ENCODE measurements around the gene TNN.
"Not testable (repeated sequence)": the region's sequence is repeated elsewhere in the genome, so short reads cannot be mapped to it uniquely, and the experiment has no call there.

Gene TNN, protein sequence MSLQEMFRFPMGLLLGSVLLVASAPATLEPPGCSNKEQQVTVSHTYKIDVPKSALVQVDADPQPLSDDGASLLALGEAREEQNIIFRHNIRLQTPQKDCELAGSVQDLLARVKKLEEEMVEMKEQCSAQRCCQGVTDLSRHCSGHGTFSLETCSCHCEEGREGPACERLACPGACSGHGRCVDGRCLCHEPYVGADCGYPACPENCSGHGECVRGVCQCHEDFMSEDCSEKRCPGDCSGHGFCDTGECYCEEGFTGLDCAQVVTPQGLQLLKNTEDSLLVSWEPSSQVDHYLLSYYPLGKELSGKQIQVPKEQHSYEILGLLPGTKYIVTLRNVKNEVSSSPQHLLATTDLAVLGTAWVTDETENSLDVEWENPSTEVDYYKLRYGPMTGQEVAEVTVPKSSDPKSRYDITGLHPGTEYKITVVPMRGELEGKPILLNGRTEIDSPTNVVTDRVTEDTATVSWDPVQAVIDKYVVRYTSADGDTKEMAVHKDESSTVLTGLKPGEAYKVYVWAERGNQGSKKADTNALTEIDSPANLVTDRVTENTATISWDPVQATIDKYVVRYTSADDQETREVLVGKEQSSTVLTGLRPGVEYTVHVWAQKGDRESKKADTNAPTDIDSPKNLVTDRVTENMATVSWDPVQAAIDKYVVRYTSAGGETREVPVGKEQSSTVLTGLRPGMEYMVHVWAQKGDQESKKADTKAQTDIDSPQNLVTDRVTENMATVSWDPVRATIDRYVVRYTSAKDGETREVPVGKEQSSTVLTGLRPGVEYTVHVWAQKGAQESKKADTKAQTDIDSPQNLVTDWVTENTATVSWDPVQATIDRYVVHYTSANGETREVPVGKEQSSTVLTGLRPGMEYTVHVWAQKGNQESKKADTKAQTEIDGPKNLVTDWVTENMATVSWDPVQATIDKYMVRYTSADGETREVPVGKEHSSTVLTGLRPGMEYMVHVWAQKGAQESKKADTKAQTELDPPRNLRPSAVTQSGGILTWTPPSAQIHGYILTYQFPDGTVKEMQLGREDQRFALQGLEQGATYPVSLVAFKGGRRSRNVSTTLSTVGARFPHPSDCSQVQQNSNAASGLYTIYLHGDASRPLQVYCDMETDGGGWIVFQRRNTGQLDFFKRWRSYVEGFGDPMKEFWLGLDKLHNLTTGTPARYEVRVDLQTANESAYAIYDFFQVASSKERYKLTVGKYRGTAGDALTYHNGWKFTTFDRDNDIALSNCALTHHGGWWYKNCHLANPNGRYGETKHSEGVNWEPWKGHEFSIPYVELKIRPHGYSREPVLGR (N-terminal part only)

DNA sequence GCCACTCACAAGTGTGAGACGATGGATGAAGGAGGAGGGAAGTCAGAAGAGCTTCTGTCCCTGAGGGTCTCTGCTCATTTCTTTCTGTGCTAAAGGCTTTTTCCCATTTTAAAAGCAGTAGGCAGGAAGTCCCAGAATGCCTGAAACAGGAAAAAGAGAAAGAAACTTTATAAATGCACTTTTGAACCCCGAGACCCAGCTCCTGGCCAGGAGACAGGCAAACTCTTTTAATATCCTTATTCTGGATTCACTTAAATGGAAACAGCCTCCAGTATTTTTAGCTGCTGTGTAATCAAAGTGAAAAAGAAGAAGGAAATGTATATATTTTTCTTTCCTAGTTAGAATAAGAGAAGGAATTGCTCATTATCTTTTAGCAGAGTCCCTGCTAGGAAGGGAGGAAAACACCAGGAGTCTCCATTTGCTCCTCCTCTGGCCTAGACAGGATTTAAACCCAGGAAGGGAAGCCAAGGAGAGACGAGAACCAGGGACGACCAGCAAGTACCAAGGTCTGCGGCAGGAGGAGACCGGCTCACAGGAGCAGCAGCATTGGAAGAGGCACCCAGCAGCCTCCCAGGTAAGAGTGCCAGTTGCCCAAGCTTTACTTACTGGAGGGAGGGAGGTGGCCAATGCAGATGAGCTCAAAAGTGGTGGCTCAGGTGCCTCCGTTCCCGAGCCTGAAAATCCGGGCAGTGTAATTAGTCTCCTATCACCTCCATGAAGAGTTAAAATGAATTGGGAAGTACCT, at the start of gene TNN:
Gene TNN (plus strand): TSS at position 472 of the 745 bp plus-strand sequence. CDS start 9,586 bp downstream, outside the sequence.
- DNase-seq (ENCODE audit: low spot score) = no peak

DNA sequence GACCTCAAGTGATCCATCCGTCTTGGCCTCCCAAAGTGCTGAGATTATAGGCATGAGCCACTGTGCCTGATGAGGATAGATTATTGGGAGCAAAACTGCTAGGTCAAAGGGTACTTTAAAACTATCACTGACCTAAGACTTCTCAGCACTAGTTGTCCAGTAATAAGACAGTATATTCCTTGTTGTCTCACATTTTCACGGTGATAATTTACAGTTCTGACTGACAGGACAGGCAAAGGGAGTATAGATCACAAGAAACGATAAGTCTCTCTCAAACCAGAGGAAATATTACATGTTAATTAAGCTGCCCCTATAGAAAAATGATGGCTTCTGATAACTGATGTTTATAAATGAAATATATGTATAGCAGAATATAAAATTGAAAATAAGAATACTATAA, 48.1 kb upstream of the TNN start:
- no peak for DNase-seq (ENCODE audit: low spot score)

- DNase-seq (ENCODE audit: low spot score) = peak; percentile 99
These were observed 44.4 kb upstream of the TNN start, which contains the start of gene MRPS14 for GRCh38 chr1:175023043-175023921. MRPS14 (minus strand) TSS chr1:175023425; CDS start chr1:175023408, 17 bp downstream.

- not testable (repeated sequence) for DNase-seq (ENCODE audit: low spot score)
These were observed 43.8 kb upstream of the TNN start for GRCh38 chr1:175023922-175024242.

DNA sequence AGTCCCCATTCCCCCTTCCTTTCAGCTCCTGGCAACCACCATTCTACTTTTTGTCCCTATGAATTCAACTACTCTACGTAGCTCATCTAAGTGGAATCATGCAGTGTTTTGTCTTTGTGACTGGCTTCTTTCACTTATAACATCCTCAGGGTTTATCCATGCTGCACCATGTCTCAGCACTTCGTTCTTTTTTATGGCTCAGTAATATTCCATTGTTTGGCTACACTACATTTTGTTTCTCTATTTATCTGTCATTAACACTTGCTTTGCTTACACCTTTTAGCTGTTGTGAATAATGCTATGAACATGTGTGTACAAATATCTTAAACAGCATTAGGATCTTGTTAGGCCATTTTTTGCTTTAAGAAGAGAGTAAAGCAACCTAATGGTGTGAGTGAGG, 42.9 kb upstream of the TNN start:
- DNase-seq (ENCODE audit: low spot score) = no peak

- no peak for DNase-seq (ENCODE audit: low spot score)
These were observed 33.7 kb upstream of the TNN start for GRCh38 chr1:175033953-175034352.

GRCh38 chr1:175034775-175035174, 32.9 kb upstream of the TNN start:
- no peak for DNase-seq (ENCODE audit: low spot score)

DNA sequence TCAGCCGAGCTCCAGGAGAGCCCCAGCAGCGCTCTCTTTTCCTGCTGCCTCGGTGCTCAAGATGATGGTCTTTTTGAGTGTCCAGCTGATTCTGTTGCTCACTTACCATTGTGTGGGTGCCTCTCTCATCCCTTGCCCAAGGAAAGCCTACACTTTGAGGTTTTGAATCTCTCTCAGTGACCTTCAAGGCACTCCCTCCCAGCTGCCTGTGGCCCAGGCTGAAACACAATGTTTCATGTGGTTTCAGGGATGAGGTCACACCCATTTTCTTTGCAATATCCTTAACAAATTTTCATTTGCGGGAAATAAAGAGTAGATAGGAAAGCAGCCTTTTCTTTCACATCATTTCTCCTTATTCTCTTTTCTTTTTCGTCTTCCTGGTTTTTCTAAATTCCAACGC, 31.8 kb upstream of the TNN start:
- DNase-seq (ENCODE audit: low spot score) = no peak

DNA sequence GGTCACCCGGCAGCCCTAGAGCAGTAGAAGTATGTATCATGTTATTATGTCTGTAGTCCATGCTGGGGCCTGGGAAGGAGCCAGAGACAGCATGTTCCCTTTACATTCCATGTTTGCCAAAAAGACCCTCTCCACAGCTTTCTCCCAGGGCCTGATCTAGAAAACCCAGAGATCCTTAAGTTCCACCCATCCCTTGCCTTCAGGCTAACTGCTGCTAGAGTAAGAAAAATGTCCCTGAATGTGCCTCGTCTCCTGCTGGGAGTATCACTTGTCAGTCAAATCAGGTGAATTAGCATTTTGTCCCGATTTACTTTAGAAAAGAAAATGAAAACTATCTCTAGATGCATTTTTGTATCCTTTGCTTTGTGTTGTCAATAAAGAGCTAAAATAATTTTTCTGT, 31.2 kb upstream of the TNN start:
- DNase-seq (ENCODE audit: low spot score) = no peak

GRCh38 chr1:175037416-175037815, 30.2 kb upstream of the TNN start:
- DNase-seq (ENCODE audit: low spot score) = no peak

GRCh38 chr1:175040324-175040879, 27.2 kb upstream of the TNN start:
- no peak for DNase-seq (ENCODE audit: low spot score)

DNA sequence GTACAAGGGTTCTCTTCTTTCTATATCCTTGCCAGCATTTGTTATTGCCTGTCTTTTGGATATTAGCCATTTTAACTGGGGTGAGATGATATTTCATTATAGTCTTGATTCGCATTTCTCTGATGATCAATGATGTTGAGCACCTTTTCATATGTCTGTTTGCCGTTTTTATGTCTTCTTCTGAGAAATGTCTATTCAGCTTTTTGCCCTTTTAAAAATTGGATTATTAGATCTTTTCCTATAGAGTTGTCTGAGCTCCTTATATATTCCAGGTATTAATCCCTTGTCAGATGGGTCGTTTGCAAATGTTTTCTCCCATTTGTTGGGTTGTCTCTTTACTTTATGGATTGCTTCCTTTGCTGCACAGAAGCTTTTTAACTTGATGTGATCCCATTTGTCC, 25.0 kb upstream of the TNN start:
- DNase-seq (ENCODE audit: low spot score) = no peak

DNA sequence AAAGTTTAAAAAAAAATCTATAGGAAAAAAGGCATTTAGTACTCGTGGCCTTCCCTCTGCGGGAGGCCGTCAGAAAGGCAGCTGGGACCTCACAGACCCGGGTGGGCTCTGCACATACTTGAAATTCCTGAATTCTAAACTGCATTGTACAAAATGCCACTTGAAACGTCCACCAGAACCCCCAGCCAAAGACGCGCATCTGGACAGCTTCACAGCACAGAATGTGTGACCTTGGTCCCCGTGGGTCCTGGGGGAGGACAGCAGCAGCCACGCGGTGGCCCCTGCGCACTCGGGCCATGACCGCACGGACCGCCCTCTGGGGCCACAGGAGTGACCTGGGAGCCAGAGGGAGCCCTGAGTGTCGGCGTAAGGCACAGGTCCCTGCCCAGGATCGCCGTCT, 23.8 kb upstream of the TNN start:
- DNase-seq (ENCODE audit: low spot score) = no peak

DNA sequence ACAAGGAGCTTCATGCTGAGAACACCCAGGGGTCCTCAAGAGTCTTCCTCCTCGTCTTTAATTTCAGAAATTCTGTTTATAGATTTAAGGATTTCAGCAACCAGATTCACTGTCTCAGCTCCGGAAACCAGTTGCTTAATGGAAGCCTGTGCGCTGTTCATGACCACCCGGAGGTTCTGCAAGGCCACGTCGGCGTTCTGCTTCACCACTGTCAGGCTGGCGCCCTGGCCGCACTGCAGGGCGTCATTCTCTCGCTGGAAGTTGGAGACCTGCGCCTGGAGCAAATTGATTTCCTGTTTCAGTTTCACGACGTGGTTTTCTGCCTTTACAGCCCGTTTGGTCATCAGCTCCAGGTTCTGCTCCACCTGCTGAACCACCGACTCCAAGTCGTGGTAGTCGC, 23.0 kb upstream of the TNN start:
- not testable (repeated sequence) for DNase-seq (ENCODE audit: low spot score)

- no peak for DNase-seq (ENCODE audit: low spot score)
These were observed 22.5 kb upstream of the TNN start for GRCh38 chr1:175045097-175045496.

DNA sequence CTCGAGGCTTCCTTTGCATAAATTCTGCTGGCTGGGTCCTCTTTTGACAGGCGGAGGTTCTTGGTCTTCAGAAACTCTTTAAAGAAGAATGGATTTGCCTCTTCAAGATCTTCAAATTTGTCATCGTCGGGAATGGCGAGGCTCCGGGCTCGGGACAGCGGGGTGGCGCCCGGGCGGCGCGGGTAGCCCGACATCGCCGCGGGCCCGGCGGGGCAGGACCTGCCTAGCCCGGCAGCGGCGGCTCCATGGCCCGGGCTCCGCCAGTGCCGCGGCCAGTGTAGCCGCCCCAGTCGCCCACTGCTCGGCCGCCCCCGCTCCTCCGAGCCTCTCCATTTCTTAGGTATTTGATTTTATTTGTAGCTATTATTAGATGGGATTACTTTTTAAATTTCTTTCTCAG, 22.1 kb upstream of the TNN start:
- no peak for DNase-seq (ENCODE audit: low spot score)

DNA sequence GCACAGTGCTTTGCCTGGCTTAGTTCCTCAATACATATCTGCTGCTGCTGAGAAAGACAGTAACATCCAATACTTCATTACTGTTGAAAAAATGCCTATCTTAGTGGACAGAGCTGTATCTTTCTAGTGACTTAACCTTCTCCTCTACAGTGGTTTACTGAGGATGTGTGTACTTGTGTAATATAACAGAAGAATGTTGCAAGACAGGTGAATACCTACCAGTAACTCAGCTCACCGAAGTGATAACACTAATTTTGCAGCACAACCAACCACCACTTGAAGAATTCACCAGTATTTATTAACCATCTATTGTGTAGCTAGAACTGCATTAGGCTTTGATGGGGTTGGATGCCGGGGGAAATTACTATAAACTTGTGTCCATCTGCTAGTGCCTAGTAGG, 16.6 kb upstream of the TNN start:
- DNase-seq (ENCODE audit: low spot score) = no peak

DNA sequence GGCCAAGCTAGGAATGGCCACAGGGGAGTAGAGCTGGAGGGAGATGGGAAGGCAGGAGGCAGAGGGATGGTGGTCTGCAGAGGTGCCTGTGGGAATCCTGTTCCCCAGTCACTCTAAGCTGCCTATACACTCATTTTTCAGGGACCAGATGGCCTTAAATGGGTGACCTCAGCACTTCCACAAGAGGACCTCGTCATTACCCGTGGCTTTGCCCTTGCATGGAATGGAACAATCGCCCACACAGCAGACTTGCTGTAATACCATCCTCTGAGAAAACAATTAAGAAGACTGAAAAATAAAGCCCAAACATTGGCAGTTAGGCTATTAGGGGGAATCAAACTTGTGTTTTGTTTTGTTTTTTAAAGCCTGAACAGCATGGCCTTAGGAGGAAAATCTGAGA, 12.9 kb upstream of the TNN start:
- DNase-seq (ENCODE audit: low spot score) = no peak

GRCh38 chr1:175062339-175062738, 5.3 kb upstream of the TNN start:
- DNase-seq (ENCODE audit: low spot score) = no peak

- DNase-seq (ENCODE audit: low spot score) = no peak
These were observed 4.8 kb upstream of the TNN start for GRCh38 chr1:175062858-175063257.

All from iPS-NIHi11 (cell line).